ENCODE measurements around the gene CTBS. TPM values are rescaled to one million over a fixed set of nuclear protein-coding genes. Genes with fewer than 3 reads are reported as not detected.

Gene CTBS
- total and polyA plus RNA-seq, 2 of the 13 experiments (the other 11 are each of a cell fraction or from before 2014, with no cell fraction given), result 4.7 to 12.4 TPM

DNA sequence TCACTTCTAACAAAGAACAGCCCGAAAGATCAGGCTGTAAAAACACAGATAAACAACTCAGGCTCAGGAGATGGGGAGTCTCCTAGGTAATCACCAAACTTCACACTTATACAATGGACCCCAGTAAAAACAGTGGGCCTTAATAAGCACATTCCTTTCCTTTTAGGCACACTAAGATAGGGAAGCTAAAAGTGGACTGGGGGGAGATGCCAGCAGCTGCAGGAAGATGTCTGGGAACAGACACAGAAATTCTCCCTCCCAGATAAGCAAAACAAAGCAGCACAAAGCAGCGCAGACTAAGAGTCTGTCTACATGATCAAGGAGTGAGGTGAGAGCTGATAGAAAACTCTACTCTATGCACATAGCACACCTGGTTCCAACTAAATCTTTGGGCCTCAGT is 29.0 kb upstream of the CTBS start (continued):
- TF ChIP-seq HCFC1 (IDR thresholded peaks at IDR 0.05; ENCODE audit: low read depth, low read length) (no peak), YY1 (IDR thresholded peaks at IDR 0.05; ENCODE audit: insufficient read depth, insufficient replicate concordance, low read depth, low read length) (no peak)

DNA sequence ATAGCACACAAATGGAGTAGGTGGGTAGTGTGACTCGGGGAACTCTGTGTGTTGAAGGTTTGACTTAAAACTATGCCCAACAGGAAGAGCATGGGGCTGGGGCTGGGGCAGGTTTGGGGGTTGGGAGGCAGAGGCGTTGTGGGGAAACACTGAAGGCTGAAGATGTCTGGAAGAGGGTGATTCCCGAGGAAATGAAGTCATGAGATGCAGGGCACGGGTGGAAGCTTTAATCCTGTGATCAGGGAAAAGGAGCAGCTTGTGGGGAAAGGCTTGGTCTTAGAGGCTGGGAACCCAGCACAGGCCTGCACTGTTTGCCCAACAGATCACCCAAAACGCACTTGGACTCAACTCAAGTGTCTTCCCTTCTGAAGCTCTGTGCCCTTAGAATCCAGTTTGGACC is 26.6 kb upstream of the CTBS start:
- no peaks in the 10 kb centered on the region for H3K36me3 ChIP-seq (replicated peaks in 1 of 2; ENCODE audit: control insufficient read depth in 1 of 2, insufficient read depth in 2 of 2, low read length in 2 of 2)
- no peak overlapping the region for H3K27ac ChIP-seq (ENCODE audit: extremely low read length, insufficient read depth, low read length)
- peaks cover 17% of the 10 kb centered on the region; the same call in 1 of the 2 replicates for H3K4me1 ChIP-seq (ENCODE audit: insufficient read depth, low read length)
- no peak for DNase-seq (ENCODE audit: low spot score)
- peaks cover 0 to 11% of the 10 kb centered on the region in 2 experiments; a peak in 2 of 5 replicates for H3K27me3 ChIP-seq (ENCODE audit: control insufficient read depth in 1 of 2, insufficient read depth in 2 of 2, low read length in 2 of 2)
- no peak overlapping the region for H3K9ac ChIP-seq (ENCODE audit: insufficient read depth, low read depth, low read length)
- H3K9me3 ChIP-seq (ENCODE audit: low read length), result no peaks in the 10 kb centered on the region
- in situ Hi-C loops (cut with HindIII; ENCODE audit: extremely low pct_ligation_motif_present, low pct_unique_long_range_greater_than_20kb), result loop anchor here (5.0 to 25.0 kb wide), 3 partner anchors 158 to 663 kb away; partner anchors contain the start of gene PRKACB
- ChIA-PET POLR2A (no interaction called here), CTCF (ENCODE audit: low intra/inter-chr PET ratio, low total read pairs) (no interaction called here)
- no peaks in the 10 kb centered on the region for H4K20me1 ChIP-seq (ENCODE audit: insufficient read depth, low read length)
- no peak overlapping the region for H3K4me3 ChIP-seq (replicated peaks in 1 of 3; ENCODE audit: insufficient read depth in 1 of 3, low read depth in 2 of 3, low read length in 3 of 3)
- no peak for ATAC-seq
- BruUV-seq (replicated peaks), result no TSS peak
- no peak overlapping the region for H2AFZ ChIP-seq (ENCODE audit: low read length)
- WGBS (ENCODE audit: low lambda C conversion rate), result 17% methylated on average over 5 of the region's 5 CpGs
- no peak for FAIRE-seq
- no peak overlapping the region for H3K4me2 ChIP-seq (ENCODE audit: low read depth, low read length)
- no peak for TF ChIP-seq ZNF121 (CRISPR knock-in tag; IDR thresholded peaks at IDR 0.05)
- no peak for TF ChIP-seq ZNF343 (CRISPR knock-in tag; IDR thresholded peaks at IDR 0.05)
- TF ChIP-seq, protein P1, sequence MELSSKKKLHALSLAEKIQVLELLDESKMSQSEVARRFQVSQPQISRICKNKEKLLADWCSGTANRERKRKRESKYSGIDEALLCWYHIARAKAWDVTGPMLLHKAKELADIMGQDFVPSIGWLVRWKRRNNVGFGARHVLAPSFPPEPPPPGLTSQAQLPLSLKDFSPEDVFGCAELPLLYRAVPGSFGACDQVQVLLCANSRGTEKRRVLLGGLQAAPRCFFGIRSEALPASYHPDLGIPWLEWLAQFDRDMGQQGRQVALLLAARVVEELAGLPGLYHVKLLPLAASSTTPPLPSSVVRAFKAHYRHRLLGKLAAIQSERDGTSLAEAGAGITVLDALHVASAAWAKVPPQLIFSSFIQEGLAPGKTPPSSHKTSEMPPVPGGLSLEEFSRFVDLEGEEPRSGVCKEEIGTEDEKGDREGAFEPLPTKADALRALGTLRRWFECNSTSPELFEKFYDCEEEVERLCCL (CRISPR knock-in tag; IDR thresholded peaks at IDR 0.05; ENCODE audit: borderline replicate concordance), result no peak
- no peak for TF ChIP-seq PCBP1 (IDR thresholded peaks at IDR 0.05; ENCODE audit: borderline replicate concordance, low read depth, low read length)
- TF ChIP-seq YEATS4 (CRISPR knock-in tag; IDR thresholded peaks at IDR 0.05; ENCODE audit: borderline replicate concordance), result no peak
- TF ChIP-seq WIZ (CRISPR knock-in tag; IDR thresholded peaks at IDR 0.05), result no peak
- no peak for TF ChIP-seq ZNF510 (CRISPR knock-in tag; IDR thresholded peaks at IDR 0.05; ENCODE audit: low read depth)
- no peak for TF ChIP-seq NCOA1 (CRISPR knock-in tag; IDR thresholded peaks at IDR 0.05)
- no peak for TF ChIP-seq EP300 (IDR thresholded peaks at IDR 0.05; ENCODE audit: low read depth in 2 of 2, low read length in 2 of 2)
- no peak for TF ChIP-seq EP300 (CRISPR knock-in tag; IDR thresholded peaks at IDR 0.05; ENCODE audit: borderline replicate concordance)
- H3K79me2 ChIP-seq (ENCODE audit: insufficient read depth, low read length), result no peaks in the 10 kb centered on the region
- intact Hi-C loops (cut with micrococcal nuclease; ENCODE audit: unreplicated experiment), result no loop called here

All from HepG2 (cell line).